Measurements from ENCODE around the gene ZNF33B. TPM values are rescaled to one million over a fixed set of nuclear protein-coding genes. Genes with fewer than 3 reads are reported as not detected.

Gene ZNF33B
- total RNA-seq, 1 donor from 2014 or later: 15.5 TPM

DNA sequence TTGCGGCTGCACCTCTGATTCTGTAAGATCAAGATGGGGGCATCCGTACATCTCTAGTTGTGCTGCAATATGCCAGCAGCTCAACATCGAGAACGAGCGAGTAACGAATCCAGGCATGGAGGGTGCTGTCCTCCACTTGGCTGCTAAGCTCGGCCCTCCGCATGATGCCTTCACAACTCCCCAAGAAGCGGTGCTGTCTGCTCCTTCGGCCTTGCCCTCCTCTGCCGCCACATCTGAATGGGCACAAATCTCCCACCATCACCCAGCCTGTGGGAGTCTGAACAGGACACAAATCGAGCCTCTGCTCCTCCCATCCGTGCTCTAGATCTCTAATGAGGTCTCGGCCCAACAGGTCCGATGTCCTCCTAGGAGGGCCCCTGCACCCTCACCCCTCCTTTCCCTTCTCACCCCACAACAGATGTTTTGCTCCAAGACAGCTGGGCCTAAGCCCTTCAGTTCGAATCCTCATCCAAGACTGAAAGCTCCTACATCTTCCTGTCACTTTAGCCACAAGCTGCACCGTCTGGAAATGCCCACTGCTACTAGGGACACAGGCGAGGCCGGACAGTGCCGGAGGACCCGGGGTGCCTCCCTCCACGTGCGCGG, 86.7 kb downstream of the ZNF33B start:
- peak overlapping the region; percentile 64 for H3K27ac ChIP-seq
- peaks cover 0 to 11% of the 10 kb centered on the region in 2 donors for H3K36me3 ChIP-seq
- intact Hi-C loops (cut with DNase I): no loop called here

DNA sequence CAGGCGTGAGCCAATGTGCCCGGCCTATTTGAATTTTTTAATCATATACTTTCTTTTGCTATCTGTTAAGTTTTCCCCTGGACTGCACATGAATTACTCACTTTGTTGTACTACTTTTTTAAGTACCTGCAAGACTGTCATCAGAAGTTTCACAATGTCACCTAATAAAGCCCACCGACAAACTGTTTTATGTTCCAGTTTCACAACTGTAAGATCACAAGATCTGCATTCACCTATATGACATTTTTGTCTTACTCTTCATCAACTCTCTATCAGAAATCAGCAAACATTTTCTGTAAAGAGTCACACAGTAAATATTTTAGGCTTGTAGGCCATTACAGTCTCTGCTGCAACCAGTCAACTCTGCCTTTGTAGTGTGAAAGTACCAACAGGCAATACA, 88.5 kb downstream of the ZNF33B start:
- intact Hi-C loops (cut with DNase I): no loop called here
- Histone ChIP-seq H3K4me3 (no peak overlapping the region), H3K9me3 (peaks cover 5% of the 10 kb centered on the region), H3K27ac (no peak overlapping the region), H3K4me1 (peaks cover 24% of the 10 kb centered on the region), H3K27me3 (no peaks in the 10 kb centered on the region), H3K36me3 (peaks cover 0 to 11% of the 10 kb centered on the region in 2 donors)
- DNase-seq (ENCODE audit: extremely low spot score in 2 of 2): no peak
- TF ChIP-seq, protein P1, sequence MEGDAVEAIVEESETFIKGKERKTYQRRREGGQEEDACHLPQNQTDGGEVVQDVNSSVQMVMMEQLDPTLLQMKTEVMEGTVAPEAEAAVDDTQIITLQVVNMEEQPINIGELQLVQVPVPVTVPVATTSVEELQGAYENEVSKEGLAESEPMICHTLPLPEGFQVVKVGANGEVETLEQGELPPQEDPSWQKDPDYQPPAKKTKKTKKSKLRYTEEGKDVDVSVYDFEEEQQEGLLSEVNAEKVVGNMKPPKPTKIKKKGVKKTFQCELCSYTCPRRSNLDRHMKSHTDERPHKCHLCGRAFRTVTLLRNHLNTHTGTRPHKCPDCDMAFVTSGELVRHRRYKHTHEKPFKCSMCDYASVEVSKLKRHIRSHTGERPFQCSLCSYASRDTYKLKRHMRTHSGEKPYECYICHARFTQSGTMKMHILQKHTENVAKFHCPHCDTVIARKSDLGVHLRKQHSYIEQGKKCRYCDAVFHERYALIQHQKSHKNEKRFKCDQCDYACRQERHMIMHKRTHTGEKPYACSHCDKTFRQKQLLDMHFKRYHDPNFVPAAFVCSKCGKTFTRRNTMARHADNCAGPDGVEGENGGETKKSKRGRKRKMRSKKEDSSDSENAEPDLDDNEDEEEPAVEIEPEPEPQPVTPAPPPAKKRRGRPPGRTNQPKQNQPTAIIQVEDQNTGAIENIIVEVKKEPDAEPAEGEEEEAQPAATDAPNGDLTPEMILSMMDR (IDR thresholded peaks at IDR 0.05): no peak
- TF ChIP-seq POLR2AphosphoS5 (IDR thresholded peaks at IDR 0.05; ENCODE audit: insufficient read depth in 1 of 2, low read depth in 1 of 2): no peak
- TF ChIP-seq POLR2A (IDR thresholded peaks at IDR 0.05): no peak

More for the DNA sequence above, 86.7 kb downstream of the ZNF33B start:
- H3K9me3 ChIP-seq: no peaks in the 10 kb centered on the region
- peak overlapping the region; percentile 71 to 79 for H3K4me3 ChIP-seq
- no peaks in the 10 kb centered on the region for H3K27me3 ChIP-seq
- TF ChIP-seq POLR2AphosphoS5 (IDR thresholded peaks at IDR 0.05; ENCODE audit: insufficient read depth in 1 of 2, low read depth in 1 of 2) (no peak), POLR2A (IDR thresholded peaks at IDR 0.05) (no peak)
- TF ChIP-seq, protein P1 (IDR thresholded peaks at IDR 0.05): no peak
- peaks cover 24% of the 10 kb centered on the region for H3K4me1 ChIP-seq
- no peak for DNase-seq (ENCODE audit: extremely low spot score in 2 of 2)

DNA sequence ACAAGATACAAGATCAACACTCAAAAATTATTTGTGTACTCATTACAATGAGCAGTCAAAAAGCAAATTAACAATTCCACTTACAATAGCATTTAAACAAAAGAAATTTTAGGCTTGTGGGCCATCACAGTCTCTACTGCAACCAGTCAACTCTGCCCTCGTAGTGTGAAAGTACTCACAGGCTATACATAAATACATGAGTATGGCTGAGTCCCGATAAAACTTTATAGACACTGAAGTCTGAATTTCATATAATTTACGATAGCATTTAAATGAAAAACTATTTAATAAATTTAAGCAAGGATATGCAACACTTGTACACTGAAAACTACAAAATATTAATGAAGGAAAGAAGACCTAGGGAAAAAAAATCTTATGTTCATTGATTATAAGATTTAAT, 90.1 kb downstream of the ZNF33B start:
- TF ChIP-seq, protein P1 (IDR thresholded peaks at IDR 0.05): no peak
- no peak for TF ChIP-seq POLR2AphosphoS5 (IDR thresholded peaks at IDR 0.05; ENCODE audit: insufficient read depth in 1 of 2, low read depth in 1 of 2)
- TF ChIP-seq POLR2A (IDR thresholded peaks at IDR 0.05): no peak
- Histone ChIP-seq H3K4me1 (peaks cover 21% of the 10 kb centered on the region), H3K36me3 (peaks cover 0 to 21% of the 10 kb centered on the region in 2 donors), H3K27ac (no peak overlapping the region), H3K27me3 (no peaks in the 10 kb centered on the region), H3K9me3 (peaks cover 5% of the 10 kb centered on the region), H3K4me3 (no peak overlapping the region)
- DNase-seq (ENCODE audit: extremely low spot score in 2 of 2): no peak
- intact Hi-C loops (cut with DNase I): no loop called here

DNA sequence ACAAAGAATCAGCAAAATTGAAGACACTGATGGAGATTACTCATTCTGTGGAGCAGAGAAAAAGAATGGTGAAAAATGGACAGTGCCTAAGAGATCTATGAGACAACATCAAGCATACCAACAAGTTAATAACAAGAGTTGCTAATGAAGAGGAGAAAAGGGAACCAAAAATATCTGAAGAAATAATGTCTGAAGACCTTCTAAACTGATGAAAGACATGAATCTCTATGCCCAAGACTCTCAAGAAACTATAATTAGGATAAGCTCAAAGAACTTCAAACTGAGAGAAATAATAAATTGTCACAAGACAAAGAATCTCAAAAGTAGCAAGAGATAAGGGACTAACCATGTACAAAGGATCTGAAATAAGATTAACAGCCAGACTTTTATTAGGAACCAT, 93.4 kb downstream of the ZNF33B start:
- intact Hi-C loops (cut with DNase I): no loop called here
- no peak for TF ChIP-seq POLR2A (IDR thresholded peaks at IDR 0.05)
- TF ChIP-seq, protein P1 (IDR thresholded peaks at IDR 0.05): no peak
- TF ChIP-seq POLR2AphosphoS5 (IDR thresholded peaks at IDR 0.05; ENCODE audit: insufficient read depth in 1 of 2, low read depth in 1 of 2): no peak
- Histone ChIP-seq H3K4me1 (no peaks in the 10 kb centered on the region), H3K27me3 (no peaks in the 10 kb centered on the region), H3K4me3 (no peak overlapping the region), H3K36me3 (peaks cover 0 to 33% of the 10 kb centered on the region in 2 donors), H3K27ac (no peak overlapping the region), H3K9me3 (peaks cover 15% of the 10 kb centered on the region)
- DNase-seq (ENCODE audit: extremely low spot score in 2 of 2): no peak

DNA sequence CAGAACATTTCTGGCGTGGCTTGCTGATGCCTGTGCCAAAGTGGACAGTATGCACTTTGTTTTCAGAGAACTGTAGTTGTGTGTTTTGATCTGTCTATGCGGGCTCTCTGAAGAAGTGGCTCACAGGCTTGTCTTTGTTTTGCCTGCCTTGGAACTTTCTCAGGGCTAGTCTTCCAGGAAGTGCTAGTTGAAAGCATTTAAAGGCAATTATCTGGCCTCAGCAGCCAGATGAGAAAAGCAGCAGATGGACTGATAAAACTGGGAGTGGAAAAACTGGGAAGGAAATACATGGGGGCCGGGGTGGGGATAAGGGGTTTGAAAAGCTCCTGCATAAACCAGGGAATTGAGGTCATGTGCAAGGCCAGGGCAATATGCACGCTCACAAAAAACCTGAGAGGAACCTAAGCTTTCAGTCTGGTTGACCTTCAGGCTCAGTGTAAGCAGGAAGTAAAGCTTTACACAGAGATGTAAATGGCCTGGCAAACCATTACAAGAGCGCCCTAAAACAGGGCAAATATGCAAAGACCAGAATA, 94.5 kb downstream of the ZNF33B start:
- no peak for DNase-seq (ENCODE audit: extremely low spot score in 2 of 2)
- intact Hi-C loops (cut with DNase I): no loop called here
- Histone ChIP-seq H3K36me3 (peaks cover 3 to 33% of the 10 kb centered on the region in 2 donors), H3K4me3 (no peak overlapping the region), H3K9me3 (peaks cover 22% of the 10 kb centered on the region), H3K27ac (no peak overlapping the region), H3K27me3 (no peaks in the 10 kb centered on the region), H3K4me1 (no peaks in the 10 kb centered on the region)
- TF ChIP-seq, protein P1 (IDR thresholded peaks at IDR 0.05): no peak
- TF ChIP-seq POLR2AphosphoS5 (IDR thresholded peaks at IDR 0.05; ENCODE audit: insufficient read depth in 1 of 2, low read depth in 1 of 2) (no peak), POLR2A (IDR thresholded peaks at IDR 0.05) (no peak)
